ENCODE results near the gene CMSS1. TPM values are rescaled to one million over a fixed set of nuclear protein-coding genes. Genes with fewer than 3 reads are reported as not detected.

CMSS1 gene
- polyA plus RNA-seq, 2 of the 4 experiments (the other 2 are of a cell fraction): 61.1 to 62.9 TPM

DNA sequence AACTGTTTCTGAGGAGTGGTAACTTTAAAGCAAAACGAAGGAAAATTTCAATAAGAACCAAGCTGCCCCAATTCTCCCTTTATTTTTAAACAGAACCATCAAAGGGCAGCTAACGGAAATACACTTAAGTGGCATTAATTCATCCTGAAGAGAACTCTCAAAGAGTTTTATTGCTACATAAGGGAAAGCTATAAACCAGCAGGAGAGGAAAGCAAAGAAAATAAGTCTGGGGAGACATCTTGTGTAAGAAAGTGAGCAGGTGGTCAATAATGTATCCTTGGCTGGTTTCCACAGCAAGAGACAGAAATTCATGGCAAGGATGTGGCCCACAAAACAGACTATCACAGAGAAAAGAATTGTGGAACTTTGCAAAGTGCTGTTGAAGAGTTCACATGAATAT, 40.0 kb upstream of the CMSS1 start:
- ChIA-PET CTCF (interaction anchor here (0.8 to 0.9 kb wide), 2 partner anchors 10 to 13 kb away, joined by 3 to 6 read pairs; no protein-coding TSS in a partner anchor), POLR2A (no interaction called here)
- TF ChIP-seq FOSL2 (IDR thresholded peaks at IDR 0.05): no peak
- no peak for TF ChIP-seq FOSL2 (CRISPR knock-in tag; IDR thresholded peaks at IDR 0.05)
- Histone ChIP-seq H3K9me3 (no peaks in the 10 kb centered on the region), H3K4me1 (no peaks in the 10 kb centered on the region), H3K4me2 (no peak overlapping the region), H3K4me3 (no peak overlapping the region), H3K27ac (no peak overlapping the region)
- no peak for ATAC-seq
- WGBS (ENCODE audit: missing lambda C conversion rate): 24% methylated on average over 2 of the region's 2 CpGs
- DNase-seq (ENCODE audit: low read depth in 1 of 2, low spot score in 1 of 2): no peak
- FAIRE-seq: no peak

- H3K4me2 ChIP-seq: no peak overlapping the region
- no peaks in the 10 kb centered on the region for H3K4me1 ChIP-seq
- no peak overlapping the region for H3K4me3 ChIP-seq
- WGBS (ENCODE audit: missing lambda C conversion rate): 28% methylated on average over 3 of the region's 3 CpGs
- DNase-seq (ENCODE audit: low read depth in 1 of 2, low spot score in 1 of 2) (no peak), FAIRE-seq (no peak), ATAC-seq (no peak)
- no peak for TF ChIP-seq HOXB13 (CRISPR knock-in tag; IDR thresholded peaks at IDR 0.05; ENCODE audit: low read depth)
- TF ChIP-seq CBX2 (IDR thresholded peaks at IDR 0.05; ENCODE audit: borderline replicate concordance, low read depth): no peak
- no peak for TF ChIP-seq ZSCAN20 (CRISPR knock-in tag; IDR thresholded peaks at IDR 0.05)
- TF ChIP-seq NR3C1 (IDR thresholded peaks at IDR 0.05): no peak
- TF ChIP-seq POLR2A (IDR thresholded peaks at IDR 0.05; ENCODE audit: low read length): no peak
- TF ChIP-seq, protein P1, sequence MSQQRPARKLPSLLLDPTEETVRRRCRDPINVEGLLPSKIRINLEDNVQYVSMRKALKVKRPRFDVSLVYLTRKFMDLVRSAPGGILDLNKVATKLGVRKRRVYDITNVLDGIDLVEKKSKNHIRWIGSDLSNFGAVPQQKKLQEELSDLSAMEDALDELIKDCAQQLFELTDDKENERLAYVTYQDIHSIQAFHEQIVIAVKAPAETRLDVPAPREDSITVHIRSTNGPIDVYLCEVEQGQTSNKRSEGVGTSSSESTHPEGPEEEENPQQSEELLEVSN (IDR thresholded peaks at IDR 0.05; ENCODE audit: borderline replicate concordance, low read depth): no peak
- TF ChIP-seq ATOH8 (CRISPR knock-in tag; IDR thresholded peaks at IDR 0.05; ENCODE audit: low read depth): no peak
- no peak for TF ChIP-seq JUNB (IDR thresholded peaks at IDR 0.05)
- TF ChIP-seq MAZ (IDR thresholded peaks at IDR 0.05; ENCODE audit: borderline replicate concordance, low read depth, low read length): no peak
- TF ChIP-seq FOSL2 (IDR thresholded peaks at IDR 0.05): no peak
- no peak for TF ChIP-seq FOSL2 (CRISPR knock-in tag; IDR thresholded peaks at IDR 0.05)
- TF ChIP-seq, protein P2, sequence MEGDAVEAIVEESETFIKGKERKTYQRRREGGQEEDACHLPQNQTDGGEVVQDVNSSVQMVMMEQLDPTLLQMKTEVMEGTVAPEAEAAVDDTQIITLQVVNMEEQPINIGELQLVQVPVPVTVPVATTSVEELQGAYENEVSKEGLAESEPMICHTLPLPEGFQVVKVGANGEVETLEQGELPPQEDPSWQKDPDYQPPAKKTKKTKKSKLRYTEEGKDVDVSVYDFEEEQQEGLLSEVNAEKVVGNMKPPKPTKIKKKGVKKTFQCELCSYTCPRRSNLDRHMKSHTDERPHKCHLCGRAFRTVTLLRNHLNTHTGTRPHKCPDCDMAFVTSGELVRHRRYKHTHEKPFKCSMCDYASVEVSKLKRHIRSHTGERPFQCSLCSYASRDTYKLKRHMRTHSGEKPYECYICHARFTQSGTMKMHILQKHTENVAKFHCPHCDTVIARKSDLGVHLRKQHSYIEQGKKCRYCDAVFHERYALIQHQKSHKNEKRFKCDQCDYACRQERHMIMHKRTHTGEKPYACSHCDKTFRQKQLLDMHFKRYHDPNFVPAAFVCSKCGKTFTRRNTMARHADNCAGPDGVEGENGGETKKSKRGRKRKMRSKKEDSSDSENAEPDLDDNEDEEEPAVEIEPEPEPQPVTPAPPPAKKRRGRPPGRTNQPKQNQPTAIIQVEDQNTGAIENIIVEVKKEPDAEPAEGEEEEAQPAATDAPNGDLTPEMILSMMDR (IDR thresholded peaks at IDR 0.05): no peak
- TF ChIP-seq, protein P3, sequence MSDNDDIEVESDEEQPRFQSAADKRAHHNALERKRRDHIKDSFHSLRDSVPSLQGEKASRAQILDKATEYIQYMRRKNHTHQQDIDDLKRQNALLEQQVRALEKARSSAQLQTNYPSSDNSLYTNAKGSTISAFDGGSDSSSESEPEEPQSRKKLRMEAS (IDR thresholded peaks at IDR 0.05): no peak
- no peak for TF ChIP-seq RAD21 (conservative IDR thresholded peaks at IDR 0.05 in 1 of 2, IDR thresholded peaks at IDR 0.05 in 1 of 2)
- TF ChIP-seq ESRRA (IDR thresholded peaks at IDR 0.05; ENCODE audit: borderline replicate concordance, low read length): no peak
- no peak for TF ChIP-seq EP300 (IDR thresholded peaks at IDR 0.05)
- no peak for TF ChIP-seq HMGXB4 (CRISPR knock-in tag; IDR thresholded peaks at IDR 0.05; ENCODE audit: borderline replicate concordance)
- no peak for TF ChIP-seq CHD4 (IDR thresholded peaks at IDR 0.05; ENCODE audit: borderline replicate concordance)
- no peak for TF ChIP-seq RARB (CRISPR knock-in tag; IDR thresholded peaks at IDR 0.05)
- no peak for TF ChIP-seq POLR2AphosphoS2 (conservative IDR thresholded peaks at IDR 0.05; ENCODE audit: low read length)
- no peak for TF ChIP-seq TFCP2L1 (CRISPR knock-in tag; IDR thresholded peaks at IDR 0.05)
- H3K27ac ChIP-seq: no peak overlapping the region
- H3K9me3 ChIP-seq: no peaks in the 10 kb centered on the region
- POLR2A ChIA-PET: no interaction called here
- CTCF ChIA-PET: no interaction called here
Observed at GRCh38 chr3:99780749-99781148, 36.9 kb upstream of the CMSS1 start.

Data from A549 (cell line).